NOMO-1 (cell line): Measurements from ENCODE around the gene C1orf174.
"Not testable (repeated sequence)": the region's sequence is repeated elsewhere in the genome, so short reads cannot be mapped to it uniquely, and the experiment has no call there.

Experiments used
- DNase-seq, 2 experiments: peaks; one replicate each; lab custom pipeline; 2025; ENCODE audit not compliant: unreplicated experiment in 2 of 2; lab: John Stamatoyannopoulos, UW

The C1orf174 gene

DNA sequence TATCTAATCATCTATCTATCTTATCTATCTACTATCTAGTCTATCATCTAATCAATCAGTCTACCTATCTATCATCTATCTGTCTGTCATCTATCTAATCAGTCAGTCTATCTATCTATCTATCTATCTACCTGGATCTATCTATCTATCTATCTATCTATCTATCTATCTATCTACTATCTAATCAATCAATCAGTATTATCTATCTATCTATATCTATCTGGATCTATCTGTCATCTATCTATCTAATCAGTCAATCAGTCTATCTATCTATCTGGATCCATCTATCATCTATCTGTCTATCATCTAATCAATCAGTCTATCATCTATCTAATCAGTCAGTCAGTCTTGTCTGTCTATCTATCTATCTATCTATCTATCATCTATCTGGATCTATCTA is 26.9 kb upstream of the C1orf174 start:
- DNase-seq, result no peak

DNA sequence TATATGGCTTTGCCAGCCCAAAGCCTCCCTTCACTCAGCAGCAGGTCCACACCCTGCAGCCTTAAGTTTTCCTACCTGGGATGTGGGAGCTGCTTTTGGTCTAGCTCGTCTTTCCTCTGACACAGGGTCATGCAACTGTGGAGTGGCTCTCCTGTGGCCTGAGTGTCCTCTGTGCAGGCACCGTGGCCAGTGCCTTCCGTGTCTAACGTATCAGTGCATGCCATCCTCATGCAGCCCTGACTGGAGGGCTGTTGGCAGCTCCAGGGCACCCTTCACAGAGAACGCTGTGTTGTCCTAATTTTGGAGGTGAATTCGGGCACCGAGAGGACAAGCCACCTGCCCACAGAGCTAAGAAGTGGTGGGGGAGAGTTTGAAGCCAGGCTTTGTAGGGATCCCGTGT is 25.7 kb upstream of the C1orf174 start:
- no peak for DNase-seq

DNA sequence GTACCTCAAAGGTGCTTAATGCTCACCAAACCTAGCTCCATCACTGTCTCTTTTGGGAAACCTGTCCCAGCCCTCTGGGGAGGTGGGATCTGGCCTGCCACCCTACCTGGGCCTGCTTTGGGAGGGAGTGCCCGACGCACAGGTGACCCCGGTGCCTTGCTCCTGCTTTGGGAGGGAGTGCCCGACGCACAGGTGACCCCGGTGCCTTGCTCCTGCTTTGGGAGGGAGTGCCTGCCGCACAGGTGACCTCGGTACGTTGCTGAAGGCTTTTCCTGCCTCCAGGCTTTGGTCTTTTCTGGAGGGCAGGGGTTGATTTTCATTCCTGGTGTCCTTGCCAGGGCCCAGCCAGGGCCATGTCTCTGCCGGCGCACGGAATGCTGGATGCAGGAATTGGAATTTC is 25.2 kb upstream of the C1orf174 start:
- DNase-seq, result no peak

DNA sequence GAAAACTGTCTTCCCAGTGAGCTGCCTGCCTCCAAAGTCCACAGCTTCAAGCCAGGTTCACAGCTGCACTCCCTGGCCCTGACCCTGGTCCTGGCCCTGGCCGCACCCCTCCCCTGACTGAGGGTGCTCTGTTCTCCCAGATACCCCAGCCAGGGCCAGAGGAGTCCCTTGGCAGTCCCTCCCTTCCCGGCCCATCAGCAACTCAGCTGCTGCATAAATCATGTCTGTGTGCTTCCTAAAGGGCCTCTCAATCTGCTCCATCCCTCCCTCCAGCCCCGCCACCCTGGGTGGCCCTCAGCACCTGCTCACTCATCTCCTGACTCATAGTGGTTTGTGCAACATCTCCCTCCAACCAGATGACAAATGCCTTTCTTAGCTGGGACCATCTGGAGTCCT is 24.8 kb upstream of the C1orf174 start:
- no peak for DNase-seq

DNA sequence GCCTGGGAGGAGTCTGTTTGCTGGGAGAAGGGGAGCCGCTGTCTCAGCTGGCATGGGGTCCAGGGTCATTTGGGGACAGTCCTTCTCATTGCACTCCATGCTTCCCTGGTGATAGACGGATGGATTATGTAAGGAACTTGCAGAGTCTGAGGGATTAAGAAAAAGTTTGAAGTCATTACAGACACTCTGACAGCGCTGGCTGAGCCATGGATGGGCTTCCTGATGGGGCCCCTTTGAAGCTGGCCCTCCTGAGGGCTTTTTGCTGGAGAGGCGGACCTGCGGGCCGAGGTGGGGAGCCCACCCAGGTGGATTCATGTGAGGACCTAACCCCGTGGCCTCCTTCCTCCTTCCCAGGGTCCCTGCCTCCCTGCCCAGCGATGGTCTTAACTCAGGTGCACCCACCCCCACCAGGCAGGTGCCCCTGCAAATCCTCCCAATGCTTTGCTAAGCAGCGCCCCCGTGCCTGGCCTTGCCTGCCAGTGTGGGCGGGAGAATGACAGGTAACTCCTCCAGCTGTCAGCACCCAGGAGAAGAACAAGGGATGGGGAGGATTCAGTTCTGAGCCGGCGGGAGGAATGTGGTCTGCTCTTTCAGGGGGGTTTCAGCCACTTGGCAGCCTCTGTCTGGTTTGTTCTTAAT is 24.2 kb upstream of the C1orf174 start:
- DNase-seq, result no peak

- no peak for DNase-seq
Observed at GRCh38 chr1:3923378-3924185, 23.5 kb upstream of the C1orf174 start.

GRCh38 chr1:3922851-3923250 is 22.8 kb upstream of the C1orf174 start:
- no peak for DNase-seq

GRCh38 chr1:3922201-3922725 is 22.2 kb upstream of the C1orf174 start:
- no peak for DNase-seq

GRCh38 chr1:3921765-3922164 is 21.7 kb upstream of the C1orf174 start:
- DNase-seq, result no peak

- DNase-seq, result no peak
Observed at GRCh38 chr1:3919706-3920105, 19.6 kb upstream of the C1orf174 start.

DNA sequence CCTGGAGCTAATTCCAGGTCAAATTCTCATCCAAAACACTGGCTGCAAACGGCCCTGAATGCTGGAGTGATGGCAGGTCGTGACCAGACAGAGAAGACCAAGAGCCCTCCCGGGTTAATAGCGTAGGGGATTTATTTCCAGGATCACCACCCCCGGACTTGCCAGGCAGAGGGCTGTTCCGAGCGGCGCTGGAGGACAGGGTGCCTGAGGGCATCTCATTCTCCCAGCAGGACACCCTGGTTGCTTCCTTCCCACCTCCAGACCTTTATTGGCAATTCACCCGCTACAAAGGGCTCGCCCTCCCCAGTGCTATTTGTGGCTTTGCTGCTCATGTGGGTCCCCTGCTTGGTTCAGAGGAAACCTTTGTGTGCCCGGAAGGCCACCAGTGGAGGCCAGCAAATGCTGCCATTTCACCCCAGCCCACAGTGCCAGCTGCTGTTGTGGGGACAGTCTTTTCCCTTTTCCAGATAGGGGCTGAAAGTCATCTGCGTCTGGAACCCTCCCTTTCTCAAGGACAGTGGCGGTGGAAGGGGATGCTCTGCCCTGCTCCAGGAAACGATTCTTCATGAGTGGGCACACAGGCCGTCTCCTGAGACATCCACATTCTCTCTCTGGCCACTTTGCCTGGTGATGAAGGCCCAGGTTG is 19.0 kb upstream of the C1orf174 start:
- no peak for DNase-seq

GRCh38 chr1:3918359-3918758 is 18.3 kb upstream of the C1orf174 start:
- not testable (repeated sequence) for DNase-seq

DNA sequence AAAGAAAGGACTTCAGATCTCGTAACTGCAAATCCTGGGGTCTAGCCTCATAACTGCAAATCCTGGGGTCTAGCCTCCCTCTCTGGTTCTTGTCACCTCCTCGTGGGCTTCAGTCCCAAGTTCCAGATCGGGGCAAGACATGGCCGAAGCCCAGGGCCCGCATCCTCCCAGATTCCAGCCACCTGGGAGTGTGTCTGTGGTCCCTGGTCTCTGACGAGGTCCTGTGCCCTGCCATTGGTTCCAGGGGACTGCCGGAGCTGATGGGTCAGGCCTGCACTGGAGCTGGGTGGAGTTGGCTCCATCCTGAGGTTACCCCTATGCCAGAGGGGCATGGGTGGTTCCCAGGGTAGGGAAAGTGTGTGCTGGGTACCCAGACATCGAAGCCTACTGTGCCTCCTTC is 17.7 kb upstream of the C1orf174 start:
- no peak for DNase-seq

DNA sequence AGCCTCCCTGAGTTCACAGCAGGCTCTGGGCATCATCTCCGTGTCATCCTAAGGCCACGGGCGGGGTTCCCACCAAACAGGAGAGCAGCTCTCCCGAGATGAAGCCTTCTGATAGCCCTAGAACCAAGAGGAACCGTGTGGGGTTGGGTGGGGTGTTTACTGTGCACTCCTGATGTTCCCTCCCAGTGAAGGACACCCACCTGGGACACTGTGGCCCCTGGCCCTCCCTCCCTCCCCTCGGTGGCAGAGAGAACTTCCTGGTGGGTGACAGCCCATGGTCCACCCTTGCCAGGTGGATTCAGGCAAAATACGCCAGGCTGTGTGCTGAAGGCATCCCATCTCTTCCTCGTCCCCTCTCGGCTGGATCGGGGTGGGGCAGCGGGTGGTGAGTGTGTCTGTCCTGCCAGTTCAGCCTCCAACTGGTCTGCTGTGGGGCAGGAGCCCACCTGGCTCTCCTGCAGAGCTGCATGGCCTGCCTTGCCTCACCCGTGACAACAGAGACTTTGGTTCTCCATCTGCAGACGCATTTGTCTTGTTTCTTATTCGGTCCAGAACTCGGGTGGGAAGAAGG is 15.6 kb upstream of the C1orf174 start:
- DNase-seq, result no peak

GRCh38 chr1:3914911-3915310 is 14.8 kb upstream of the C1orf174 start:
- no peak for DNase-seq

DNA sequence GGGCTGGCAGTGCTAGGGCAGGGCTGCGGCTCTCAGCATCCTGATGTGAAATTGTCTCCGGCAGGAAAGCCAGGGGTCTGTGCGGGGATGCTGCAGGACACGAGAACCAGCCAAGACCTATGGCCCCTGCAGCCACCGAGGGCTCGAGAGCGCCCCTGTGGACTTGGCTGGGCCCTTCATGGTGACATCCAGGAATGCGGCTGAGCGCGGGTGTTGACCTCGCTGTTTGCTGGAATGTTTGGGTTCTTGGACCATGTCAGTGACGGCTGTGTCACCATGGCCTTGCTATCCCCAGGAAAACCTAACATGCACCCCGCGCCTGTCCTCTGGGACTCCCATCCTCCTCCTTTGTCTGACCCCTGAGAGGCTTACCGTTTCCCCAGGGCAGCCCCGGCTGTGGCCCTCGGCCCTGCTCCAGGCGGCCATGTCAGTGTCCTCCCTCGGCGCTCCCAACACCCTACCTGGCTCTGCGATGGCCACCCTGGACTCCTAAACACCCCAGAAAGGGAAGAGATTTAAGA is 14.3 kb upstream of the C1orf174 start:
- DNase-seq, result no peak

DNA sequence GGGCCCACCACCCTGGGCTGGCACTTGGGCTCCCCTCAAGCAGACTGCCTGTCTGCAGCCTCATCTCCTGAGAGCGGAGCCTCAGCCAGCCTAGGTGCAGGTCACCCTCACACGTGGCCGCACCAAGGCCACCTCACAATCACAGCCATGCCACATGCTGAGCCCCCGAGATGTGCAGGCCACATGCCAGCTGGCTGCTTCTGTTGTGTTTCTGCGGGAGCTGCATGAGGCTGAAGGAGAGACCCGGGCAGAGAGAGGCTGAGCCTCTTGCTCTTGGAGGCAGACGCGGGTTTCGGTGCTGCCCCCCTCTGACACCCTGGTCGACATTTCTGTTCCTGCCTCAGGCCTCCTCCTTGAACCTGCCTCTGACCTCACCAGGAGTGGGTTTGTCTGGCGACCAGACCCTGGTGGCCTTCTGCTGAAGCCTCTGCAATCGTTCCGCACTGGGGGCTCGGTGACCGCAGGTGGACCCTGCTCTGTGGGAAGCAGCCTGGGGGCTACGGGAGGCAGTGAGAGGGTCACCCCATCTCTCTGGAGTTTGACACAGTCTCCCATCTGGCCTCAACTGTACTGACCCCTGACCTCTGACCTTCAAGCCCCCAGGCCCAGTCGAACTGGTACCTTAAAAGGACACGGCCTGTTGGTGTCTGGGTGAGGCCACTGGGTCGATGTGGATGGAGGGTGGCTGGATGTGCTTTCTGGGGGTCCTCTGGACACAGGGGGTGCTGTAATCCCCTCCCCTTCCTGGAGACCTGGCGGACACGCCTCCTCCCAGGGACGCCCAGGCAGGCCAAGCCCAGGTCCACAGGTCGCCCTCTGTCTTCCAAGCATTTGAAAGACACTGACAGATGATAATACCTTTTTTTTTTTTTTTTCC is 13.0 kb upstream of the C1orf174 start:
- no peak for DNase-seq

- DNase-seq, result no peak
Observed at GRCh38 chr1:3911981-3912808, 12.1 kb upstream of the C1orf174 start.
